ENCODE measurements around the gene TMEM132C.

TMEM132C gene

GRCh38 chr12:128667193-128667592 is 400.2 kb downstream of the TMEM132C start:
- DNase-seq (ENCODE audit: low spot score) = no peak

GRCh38 chr12:128671528-128672042 is 404.6 kb downstream of the TMEM132C start:
- no peak for DNase-seq (ENCODE audit: low spot score)

GRCh38 chr12:128672428-128672827 is 405.5 kb downstream of the TMEM132C start:
- no peak for DNase-seq (ENCODE audit: low spot score)

- DNase-seq (ENCODE audit: low spot score) = no peak
Measured at GRCh38 chr12:128672893-128673292, 405.9 kb downstream of the TMEM132C start.

GRCh38 chr12:128675576-128675975 is 408.6 kb downstream of the TMEM132C start:
- no peak for DNase-seq (ENCODE audit: low spot score)

GRCh38 chr12:128680555-128680954 is 413.6 kb downstream of the TMEM132C start:
- no peak for DNase-seq (ENCODE audit: low spot score)

- DNase-seq (ENCODE audit: low spot score) = no peak
Measured at GRCh38 chr12:128682548-128683275, 415.7 kb downstream of the TMEM132C start.

GRCh38 chr12:128684352-128684751 is 417.4 kb downstream of the TMEM132C start:
- no peak for DNase-seq (ENCODE audit: low spot score)

- no peak for DNase-seq (ENCODE audit: low spot score)
Measured at GRCh38 chr12:128685903-128686475, 419.0 kb downstream of the TMEM132C start.

- no peak for DNase-seq (ENCODE audit: low spot score)
Measured at GRCh38 chr12:128687851-128688250, 420.9 kb downstream of the TMEM132C start.

GRCh38 chr12:128690641-128691040 is 423.7 kb downstream of the TMEM132C start:
- DNase-seq (ENCODE audit: low spot score) = no peak

GRCh38 chr12:128693115-128693514 is 426.1 kb downstream of the TMEM132C start:
- DNase-seq (ENCODE audit: low spot score) = no peak

GRCh38 chr12:128693771-128694170 is 426.8 kb downstream of the TMEM132C start:
- no peak for DNase-seq (ENCODE audit: low spot score)

GRCh38 chr12:128694445-128694844 is 427.5 kb downstream of the TMEM132C start:
- DNase-seq (ENCODE audit: low spot score) = no peak

GRCh38 chr12:128695697-128696096 is 428.7 kb downstream of the TMEM132C start:
- DNase-seq (ENCODE audit: low spot score) = no peak

GRCh38 chr12:128698301-128698972 is 431.5 kb downstream of the TMEM132C start:
- no peak for DNase-seq (ENCODE audit: low spot score)

- no peak for DNase-seq (ENCODE audit: low spot score)
Measured at GRCh38 chr12:128699106-128699505, 432.1 kb downstream of the TMEM132C start.

- DNase-seq (ENCODE audit: low spot score) = no peak
Measured at GRCh38 chr12:128702371-128702770, 435.4 kb downstream of the TMEM132C start.

- no peak for DNase-seq (ENCODE audit: low spot score)
Measured at GRCh38 chr12:128705140-128705539, 438.2 kb downstream of the TMEM132C start.

GRCh38 chr12:128707488-128707887 is 440.5 kb downstream of the TMEM132C start:
- DNase-seq (ENCODE audit: low spot score) = no peak

- DNase-seq (ENCODE audit: low spot score) = no peak
Measured at GRCh38 chr12:128708789-128709188, 441.8 kb downstream of the TMEM132C start.

GRCh38 chr12:128709660-128710059 is 442.7 kb downstream of the TMEM132C start:
- DNase-seq (ENCODE audit: low spot score) = no peak

GRCh38 chr12:128711486-128711885 is 444.5 kb downstream of the TMEM132C start:
- no peak for DNase-seq (ENCODE audit: low spot score)
